Upper lobe of right lung (tissue), 1 donor: ENCODE data around the gene DNAH14. TPM values are rescaled to one million over a fixed set of nuclear protein-coding genes. Genes with fewer than 3 reads are reported as not detected.
"Not testable (repeated sequence)": the region's sequence is repeated elsewhere in the genome, so short reads cannot be mapped to it uniquely, and the experiment has no call there.

Source experiments
- ATAC-seq: fragments of 200-7000 bp; cut with Tn5 transposase; one replicate; pipeline ENCODE4 v1.9.1; 2020; ENCODE audit warnings: mild to moderate bottlenecking, moderate library complexity
- DNase-seq: peaks from one replicate; pipeline ENCODE4 v3.0.0-alpha.2; 2020
- H3K27ac ChIP-seq: fragments of 200-600 bp; one replicate; pipeline ENCODE4 v1.8.0; 2022
- H3K27me3 ChIP-seq: fragments of 200-600 bp; one replicate; pipeline ENCODE4 v1.8.0; 2022; ENCODE audit warnings: mild to moderate bottlenecking
- H3K36me3 ChIP-seq: fragments of 200-600 bp; one replicate; pipeline ENCODE4 v1.8.0; 2022
- H3K4me1 ChIP-seq: fragments of 200-600 bp; one replicate; pipeline ENCODE4 v1.8.0; 2022
- H3K4me3 ChIP-seq: fragments of 200-600 bp; one replicate; pipeline ENCODE4 v1.8.0; 2022; ENCODE audit warnings: mild to moderate bottlenecking
- H3K9me3 ChIP-seq: fragments of 200-600 bp; one replicate; pipeline ENCODE4 v1.8.0; 2022
- intact Hi-C: fragments of 100-400 bp; cut with DNase I; formaldehyde crosslinking; loops from one replicate; pipeline ENCODE4 v1.11.0; 2022
- total RNA-seq: library from RNA; stranded (reverse); fragmentation: NEBNext Ultra II Directional; extraction: Animal tissue kit (Norgen Biotek cat#: 25700); gene quantifications from one replicate; pipeline ENCODE4 v1.2.1, GENCODE V29; 2021
- TF ChIP-seq, protein P1 (sequence below): fragments of 200-600 bp; IDR thresholded peaks from one replicate; pipeline ENCODE4 v1.8.0; 2022; ENCODE audit warnings: antibody characterized with exemption
- donor health status: DM: no; HTN: yes; CAD: no; lungs with severe emphysema.

The DNAH14 gene
- total RNA-seq, 1 donor from 2014 or later: 14.9 TPM

GRCh38 chr1:225224287-225224686, 294.8 kb downstream of the DNAH14 start:
- DNase-seq (no peak), ATAC-seq (no peak)
- Histone ChIP-seq H3K9me3 (no peaks in the 10 kb centered on the region), H3K4me3 (no peak overlapping the region), H3K27me3 (no peaks in the 10 kb centered on the region), H3K36me3 (no peaks in the 10 kb centered on the region), H3K4me1 (no peaks in the 10 kb centered on the region), H3K27ac (no peak overlapping the region)
- TF ChIP-seq, protein P1, sequence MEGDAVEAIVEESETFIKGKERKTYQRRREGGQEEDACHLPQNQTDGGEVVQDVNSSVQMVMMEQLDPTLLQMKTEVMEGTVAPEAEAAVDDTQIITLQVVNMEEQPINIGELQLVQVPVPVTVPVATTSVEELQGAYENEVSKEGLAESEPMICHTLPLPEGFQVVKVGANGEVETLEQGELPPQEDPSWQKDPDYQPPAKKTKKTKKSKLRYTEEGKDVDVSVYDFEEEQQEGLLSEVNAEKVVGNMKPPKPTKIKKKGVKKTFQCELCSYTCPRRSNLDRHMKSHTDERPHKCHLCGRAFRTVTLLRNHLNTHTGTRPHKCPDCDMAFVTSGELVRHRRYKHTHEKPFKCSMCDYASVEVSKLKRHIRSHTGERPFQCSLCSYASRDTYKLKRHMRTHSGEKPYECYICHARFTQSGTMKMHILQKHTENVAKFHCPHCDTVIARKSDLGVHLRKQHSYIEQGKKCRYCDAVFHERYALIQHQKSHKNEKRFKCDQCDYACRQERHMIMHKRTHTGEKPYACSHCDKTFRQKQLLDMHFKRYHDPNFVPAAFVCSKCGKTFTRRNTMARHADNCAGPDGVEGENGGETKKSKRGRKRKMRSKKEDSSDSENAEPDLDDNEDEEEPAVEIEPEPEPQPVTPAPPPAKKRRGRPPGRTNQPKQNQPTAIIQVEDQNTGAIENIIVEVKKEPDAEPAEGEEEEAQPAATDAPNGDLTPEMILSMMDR: no peak
- intact Hi-C loops: no loop called here

DNA sequence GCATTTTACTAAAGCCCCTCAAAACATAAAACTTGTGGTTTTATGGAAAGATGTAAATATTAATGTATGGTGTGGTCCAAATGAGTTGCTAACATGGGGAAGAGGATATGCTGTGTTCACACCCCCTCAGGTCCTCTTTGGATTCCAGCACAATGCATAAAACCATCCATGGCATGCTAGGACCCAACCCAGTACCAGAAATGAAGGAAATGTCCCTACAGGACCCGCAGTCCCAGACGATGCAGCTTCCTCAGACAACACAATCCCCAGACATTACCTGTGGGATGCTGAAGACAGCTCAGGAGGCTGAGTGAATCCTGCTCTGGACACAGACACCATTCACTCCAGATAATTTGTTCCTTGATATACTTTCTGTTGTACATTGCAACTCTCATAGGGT, 296.2 kb downstream of the DNAH14 start:
- Histone ChIP-seq H3K9me3 (no peaks in the 10 kb centered on the region), H3K36me3 (no peaks in the 10 kb centered on the region), H3K27me3 (no peaks in the 10 kb centered on the region), H3K4me3 (no peak overlapping the region), H3K27ac (no peak overlapping the region), H3K4me1 (no peaks in the 10 kb centered on the region)
- ATAC-seq (no peak), DNase-seq (no peak)
- TF ChIP-seq, protein P1: no peak
- intact Hi-C loops: no loop called here

DNA sequence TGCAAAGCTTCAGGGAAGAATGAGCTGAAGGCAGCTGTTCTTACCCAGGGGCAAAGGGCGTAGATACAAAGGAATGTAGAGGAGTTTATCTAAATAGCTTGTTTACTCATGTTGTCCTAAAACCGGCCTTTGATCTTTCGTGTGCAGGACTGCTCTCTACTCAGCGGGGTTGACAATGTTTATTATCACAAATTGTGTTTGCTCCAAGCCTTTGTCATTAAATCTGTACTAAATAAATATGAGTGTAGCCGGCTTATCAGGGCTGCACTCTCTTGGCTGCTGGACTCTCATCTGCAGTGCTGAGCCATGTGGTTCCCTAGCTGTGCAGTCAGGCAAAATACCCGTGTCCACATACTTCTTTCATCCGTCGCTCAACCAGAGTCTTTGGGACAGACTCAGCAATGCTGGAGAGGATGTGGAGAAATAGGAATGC, 299.4 kb downstream of the DNAH14 start:
- peaks cover 6% of the 10 kb centered on the region for H3K9me3 ChIP-seq
- H3K4me3 ChIP-seq: no peak overlapping the region
- no peak overlapping the region for H3K27ac ChIP-seq
- no peaks in the 10 kb centered on the region for H3K36me3 ChIP-seq
- TF ChIP-seq, protein P1: no peak
- H3K4me1 ChIP-seq: no peaks in the 10 kb centered on the region
- DNase-seq: no peak
- ATAC-seq: no peak
- H3K27me3 ChIP-seq: no peaks in the 10 kb centered on the region
- intact Hi-C loops: no loop called here

GRCh38 chr1:225229429-225229828, 300.0 kb downstream of the DNAH14 start:
- H3K36me3 ChIP-seq, intact Hi-C loops, H3K9me3 ChIP-seq, H3K4me1 ChIP-seq, DNase-seq, H3K27ac ChIP-seq, ATAC-seq, H3K27me3 ChIP-seq, H3K4me3 ChIP-seq: not testable (repeated sequence)

- H3K27ac ChIP-seq: no peak overlapping the region
- ATAC-seq: no peak
- no peak for DNase-seq
- intact Hi-C loops: no loop called here
- H3K4me3 ChIP-seq: no peak overlapping the region
- no peaks in the 10 kb centered on the region for H3K27me3 ChIP-seq
- no peaks in the 10 kb centered on the region for H3K36me3 ChIP-seq
- peaks cover 6% of the 10 kb centered on the region for H3K9me3 ChIP-seq
- no peaks in the 10 kb centered on the region for H3K4me1 ChIP-seq
- TF ChIP-seq, protein P1: no peak
Measured at GRCh38 chr1:225230483-225230882, 301.0 kb downstream of the DNAH14 start.

- intact Hi-C loops, ATAC-seq, H3K27me3 ChIP-seq, H3K36me3 ChIP-seq, H3K27ac ChIP-seq, H3K4me1 ChIP-seq, H3K4me3 ChIP-seq, DNase-seq: not testable (repeated sequence)
- H3K9me3 ChIP-seq: peaks cover 14% of the 10 kb centered on the region
Measured at GRCh38 chr1:225232930-225233329, 303.5 kb downstream of the DNAH14 start.

GRCh38 chr1:225242611-225243010, 313.1 kb downstream of the DNAH14 start:
- no peaks in the 10 kb centered on the region for H3K4me1 ChIP-seq
- no peak for ATAC-seq
- intact Hi-C loops: no loop called here
- DNase-seq: no peak
- H3K9me3 ChIP-seq: peaks cover 2% of the 10 kb centered on the region
- TF ChIP-seq, protein P1: no peak
- H3K27ac ChIP-seq: no peak overlapping the region
- no peaks in the 10 kb centered on the region for H3K27me3 ChIP-seq
- H3K4me3 ChIP-seq: no peak overlapping the region
- no peaks in the 10 kb centered on the region for H3K36me3 ChIP-seq
